AG10803 (cell line): ENCODE measurements around the gene PHACTR1.
"Not testable (repeated sequence)": the region's sequence is repeated elsewhere in the genome, so short reads cannot be mapped to it uniquely, and the experiment has no call there.

ENCODE experiments used
- DNase-seq: peaks from one replicate; pipeline ENCODE4 v3.0.0; 2010; ENCODE audit warnings: low read depth
- H3K4me3 ChIP-seq: 2 replicates; pipeline ENCODE4 v1.5.1; 2011; ENCODE audit warnings: mild to moderate bottlenecking, low read length, control low read depth
- TF ChIP-seq, protein P1 (sequence below): conservative IDR thresholded peaks from 2 replicates; pipeline ENCODE4 v1.5.1; 2011; ENCODE audit warnings: mild to moderate bottlenecking, low read length, control low read depth, inconsistent platforms

PHACTR1 gene

DNA sequence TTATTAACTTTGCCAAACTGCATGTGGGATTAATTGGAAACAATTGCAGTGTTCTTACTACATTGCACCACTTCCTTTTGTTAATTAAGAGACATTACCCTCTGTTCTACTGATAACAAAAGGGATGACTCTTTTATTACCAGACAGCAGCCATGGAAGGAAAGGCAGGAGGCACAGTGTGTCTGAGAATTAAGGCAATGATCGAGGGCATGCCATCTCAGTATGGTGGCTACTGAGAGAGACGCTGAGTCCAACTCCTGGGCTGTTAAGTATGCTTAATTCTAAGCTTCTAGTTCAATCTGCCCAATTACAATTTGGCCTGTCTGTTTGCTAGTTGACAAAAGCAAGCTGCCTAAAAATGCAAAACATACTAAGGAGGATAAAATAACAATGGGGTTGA is 227.4 kb downstream of the PHACTR1 start:
- TF ChIP-seq, protein P1, sequence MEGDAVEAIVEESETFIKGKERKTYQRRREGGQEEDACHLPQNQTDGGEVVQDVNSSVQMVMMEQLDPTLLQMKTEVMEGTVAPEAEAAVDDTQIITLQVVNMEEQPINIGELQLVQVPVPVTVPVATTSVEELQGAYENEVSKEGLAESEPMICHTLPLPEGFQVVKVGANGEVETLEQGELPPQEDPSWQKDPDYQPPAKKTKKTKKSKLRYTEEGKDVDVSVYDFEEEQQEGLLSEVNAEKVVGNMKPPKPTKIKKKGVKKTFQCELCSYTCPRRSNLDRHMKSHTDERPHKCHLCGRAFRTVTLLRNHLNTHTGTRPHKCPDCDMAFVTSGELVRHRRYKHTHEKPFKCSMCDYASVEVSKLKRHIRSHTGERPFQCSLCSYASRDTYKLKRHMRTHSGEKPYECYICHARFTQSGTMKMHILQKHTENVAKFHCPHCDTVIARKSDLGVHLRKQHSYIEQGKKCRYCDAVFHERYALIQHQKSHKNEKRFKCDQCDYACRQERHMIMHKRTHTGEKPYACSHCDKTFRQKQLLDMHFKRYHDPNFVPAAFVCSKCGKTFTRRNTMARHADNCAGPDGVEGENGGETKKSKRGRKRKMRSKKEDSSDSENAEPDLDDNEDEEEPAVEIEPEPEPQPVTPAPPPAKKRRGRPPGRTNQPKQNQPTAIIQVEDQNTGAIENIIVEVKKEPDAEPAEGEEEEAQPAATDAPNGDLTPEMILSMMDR, result no peak
- H3K4me3 ChIP-seq, result no peak overlapping the region

DNA sequence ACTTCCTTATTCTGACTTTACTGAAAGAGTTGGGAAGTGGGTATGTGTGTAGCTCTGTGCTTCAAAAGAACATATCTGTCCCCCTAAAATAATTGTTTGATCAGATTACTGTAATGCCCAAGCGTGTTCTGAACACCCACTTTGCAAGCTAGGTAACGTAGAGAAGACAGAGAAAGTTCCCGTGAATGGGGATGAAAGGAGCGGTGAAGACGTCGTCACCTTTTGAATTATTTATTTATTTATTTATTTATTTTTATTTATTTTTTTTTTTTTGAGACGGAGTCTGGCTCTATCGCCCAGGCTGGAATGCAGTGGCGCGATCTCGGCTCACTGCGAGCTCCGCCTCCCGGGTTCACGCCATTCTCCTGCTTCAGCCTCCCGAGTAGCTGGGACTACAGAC is 228.0 kb downstream of the PHACTR1 start:
- DNase-seq, H3K4me3 ChIP-seq: not testable (repeated sequence)

More for the DNA sequence above, 227.4 kb downstream of the PHACTR1 start:
- DNase-seq, result peak; percentile 35

DNA sequence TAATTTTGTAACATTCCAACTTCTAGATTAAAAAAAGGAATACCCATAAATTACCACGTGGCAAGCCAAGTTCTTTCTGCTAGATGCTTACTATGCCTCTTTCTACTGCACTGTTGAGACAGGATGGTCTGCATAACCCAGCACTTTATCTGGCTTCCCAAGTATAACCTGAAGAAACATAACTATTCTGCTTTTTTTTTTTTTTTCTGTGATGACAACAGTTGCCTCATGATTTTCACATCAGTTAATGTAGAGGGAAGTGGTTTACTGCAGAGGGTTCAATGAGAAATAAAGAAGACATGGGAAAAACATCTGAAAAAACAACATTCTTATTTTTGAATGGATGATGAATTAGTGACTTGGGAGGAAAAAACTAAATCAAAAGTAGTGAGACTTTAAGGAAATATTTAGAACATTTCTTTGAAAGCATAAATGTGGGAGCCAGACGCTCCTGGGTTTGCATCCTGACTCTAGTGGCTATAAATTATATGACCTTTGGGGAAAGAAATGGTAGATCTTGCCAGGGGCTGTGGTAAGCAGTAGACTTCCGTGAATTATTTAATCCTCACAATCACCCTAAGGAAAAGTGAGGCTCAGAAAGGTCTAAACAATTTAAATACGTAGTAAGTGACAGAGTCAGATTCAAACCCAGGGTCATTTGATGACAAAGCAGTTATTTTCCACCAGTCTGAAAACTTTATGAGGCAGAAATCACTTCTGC is 230.7 kb downstream of the PHACTR1 start:
- H3K4me3 ChIP-seq, result no peak overlapping the region
- DNase-seq, result peak; percentile 84
- TF ChIP-seq, protein P1, result no peak

DNA sequence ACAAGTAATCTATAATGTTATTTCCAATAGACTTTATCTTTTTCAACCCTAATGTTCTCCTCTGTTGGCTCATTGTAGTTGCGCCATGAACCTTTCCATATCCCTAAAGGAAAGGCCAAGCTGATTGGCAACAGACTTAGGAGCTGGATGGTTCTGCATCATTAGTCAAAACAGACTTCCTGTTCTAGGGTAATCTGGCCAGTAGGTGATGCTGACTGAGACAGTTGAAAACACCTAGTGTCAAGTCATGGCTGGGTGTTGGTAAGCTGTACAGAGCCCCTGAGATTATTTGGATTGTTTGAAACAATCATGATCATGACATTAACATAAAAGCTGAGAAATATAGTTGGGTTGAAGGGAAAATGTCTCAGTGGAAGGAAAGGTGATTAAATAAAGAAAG is 231.4 kb downstream of the PHACTR1 start:
- TF ChIP-seq, protein P1, result 0 out of 2 replicates have a peak, but pooled peaks have one; percentile 3
- DNase-seq, result no peak
- no peak overlapping the region for H3K4me3 ChIP-seq

DNA sequence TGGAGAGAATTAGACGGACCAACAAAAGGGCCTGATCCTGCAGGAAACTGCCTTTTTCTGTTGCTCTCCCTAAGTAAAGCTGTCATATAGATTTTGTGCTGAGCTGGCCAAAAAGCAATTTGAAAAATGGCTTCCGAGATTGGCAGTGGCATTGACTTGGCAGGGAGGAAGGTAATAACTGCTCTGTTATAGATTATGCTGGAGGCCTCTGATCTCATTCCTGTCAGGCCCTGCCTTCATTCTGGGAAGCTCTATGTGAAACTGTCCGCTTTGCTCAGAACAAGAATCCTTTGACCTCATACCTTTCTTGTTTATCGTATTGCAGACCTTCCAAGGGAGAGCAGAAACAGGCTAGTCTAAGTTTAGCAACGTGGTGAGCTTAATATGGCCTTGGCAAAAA is 234.4 kb downstream of the PHACTR1 start:
- no peak overlapping the region for H3K4me3 ChIP-seq
- no peak for DNase-seq
- TF ChIP-seq, protein P1, result no peak

DNA sequence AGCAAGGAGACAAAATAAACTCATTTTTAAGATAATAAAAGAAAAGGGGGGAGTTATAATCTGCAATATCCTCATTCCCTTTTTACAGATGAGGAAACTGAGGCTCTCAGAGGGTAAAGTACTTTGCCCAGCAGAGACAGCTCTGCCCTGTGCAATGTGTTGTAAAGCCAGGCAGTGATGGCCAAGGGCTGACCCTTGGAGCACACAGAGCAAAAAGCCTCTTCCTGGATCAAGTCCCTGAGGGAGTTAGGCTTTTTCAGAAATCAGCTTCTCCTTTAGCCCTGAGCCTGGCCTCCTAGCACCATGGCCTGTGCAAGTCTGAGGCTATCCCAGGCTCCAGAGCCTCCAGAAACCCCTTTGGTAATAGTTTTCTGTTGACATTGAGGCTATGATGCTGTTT is 234.8 kb downstream of the PHACTR1 start:
- no peak for DNase-seq

DNA sequence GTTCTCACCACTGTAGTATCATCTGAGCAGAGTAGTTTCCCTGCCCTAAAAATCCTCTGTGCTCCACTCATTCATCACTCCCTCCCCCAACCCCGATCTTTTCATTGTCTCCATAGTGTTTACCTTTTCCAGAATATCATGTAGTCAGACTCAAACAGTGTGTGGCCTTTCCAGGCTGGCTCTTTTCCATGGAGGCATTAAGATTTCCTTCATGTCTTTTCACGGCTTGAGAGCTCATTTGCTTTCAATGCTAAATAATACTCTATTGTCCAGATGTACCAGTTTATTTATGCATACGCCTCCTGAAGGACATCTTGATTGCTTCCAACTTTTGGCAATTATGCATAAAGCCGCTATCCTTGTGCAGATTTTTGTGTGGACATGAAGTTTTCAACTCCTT is 235.8 kb downstream of the PHACTR1 start:
- TF ChIP-seq, protein P1, result no peak
- H3K4me3 ChIP-seq, result no peak overlapping the region
- no peak for DNase-seq

More for the DNA sequence above, 234.8 kb downstream of the PHACTR1 start:
- TF ChIP-seq, protein P1, result no peak
- H3K4me3 ChIP-seq, result no peak overlapping the region
